NB4 (cell line): ENCODE data around the gene GIT2.
"Not testable (repeated sequence)": the region's sequence is repeated elsewhere in the genome, so short reads cannot be mapped to it uniquely, and the experiment has no call there.

Experiments used
- DNase-seq: peaks from one replicate; pipeline ENCODE4 v3.0.0; 2010; ENCODE audit warnings: low read depth
- H3K4me3 ChIP-seq: one replicate; pipeline ENCODE4 v1.5.1; 2011; ENCODE audit warnings: mild to moderate bottlenecking, low read depth, low read length, moderate library complexity
- MAX ChIP-seq: IDR thresholded peaks from 2 replicates; pipeline ENCODE4 v1.6.1; 2011; ENCODE audit warnings: low read depth, low read length
- MYC ChIP-seq: IDR thresholded peaks from 2 replicates; pipeline ENCODE4 v1.6.1; 2011; ENCODE audit warnings: low read depth, low read length
- POLR2A ChIP-seq: IDR thresholded peaks from 2 replicates; pipeline ENCODE4 v1.6.1; 2011; ENCODE audit warnings: mild to moderate bottlenecking; ENCODE audit not compliant: insufficient read length; ENCODE audit errors: extremely low read depth
- TF ChIP-seq, protein P1 (sequence below): IDR thresholded peaks from one replicate; pipeline ENCODE4 v1.5.1; 2012; ENCODE audit warnings: low read depth, low read length

Gene GIT2

GRCh38 chr12:109899783-109900751 is 96.1 kb downstream of the GIT2 start, which contains the start of gene TCHP:
Gene TCHP (plus strand): TSS chr12:109900274. CDS start chr12:109903027, 2,753 bp downstream.
- peak; percentile 97 for DNase-seq
- H3K4me3 ChIP-seq, result peak within 1 kb of the TSS; percentile 85
- TF ChIP-seq, protein P1, sequence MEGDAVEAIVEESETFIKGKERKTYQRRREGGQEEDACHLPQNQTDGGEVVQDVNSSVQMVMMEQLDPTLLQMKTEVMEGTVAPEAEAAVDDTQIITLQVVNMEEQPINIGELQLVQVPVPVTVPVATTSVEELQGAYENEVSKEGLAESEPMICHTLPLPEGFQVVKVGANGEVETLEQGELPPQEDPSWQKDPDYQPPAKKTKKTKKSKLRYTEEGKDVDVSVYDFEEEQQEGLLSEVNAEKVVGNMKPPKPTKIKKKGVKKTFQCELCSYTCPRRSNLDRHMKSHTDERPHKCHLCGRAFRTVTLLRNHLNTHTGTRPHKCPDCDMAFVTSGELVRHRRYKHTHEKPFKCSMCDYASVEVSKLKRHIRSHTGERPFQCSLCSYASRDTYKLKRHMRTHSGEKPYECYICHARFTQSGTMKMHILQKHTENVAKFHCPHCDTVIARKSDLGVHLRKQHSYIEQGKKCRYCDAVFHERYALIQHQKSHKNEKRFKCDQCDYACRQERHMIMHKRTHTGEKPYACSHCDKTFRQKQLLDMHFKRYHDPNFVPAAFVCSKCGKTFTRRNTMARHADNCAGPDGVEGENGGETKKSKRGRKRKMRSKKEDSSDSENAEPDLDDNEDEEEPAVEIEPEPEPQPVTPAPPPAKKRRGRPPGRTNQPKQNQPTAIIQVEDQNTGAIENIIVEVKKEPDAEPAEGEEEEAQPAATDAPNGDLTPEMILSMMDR, result peak; percentile 43
- TF ChIP-seq POLR2A (peak; percentile 45), MAX (peak; percentile 85), MYC (peak; percentile 81)

- peak overlapping the region; percentile 85 for H3K4me3 ChIP-seq
- not testable (repeated sequence) for DNase-seq
These were observed 96.8 kb downstream of the GIT2 start for GRCh38 chr12:109899345-109899744.

DNA sequence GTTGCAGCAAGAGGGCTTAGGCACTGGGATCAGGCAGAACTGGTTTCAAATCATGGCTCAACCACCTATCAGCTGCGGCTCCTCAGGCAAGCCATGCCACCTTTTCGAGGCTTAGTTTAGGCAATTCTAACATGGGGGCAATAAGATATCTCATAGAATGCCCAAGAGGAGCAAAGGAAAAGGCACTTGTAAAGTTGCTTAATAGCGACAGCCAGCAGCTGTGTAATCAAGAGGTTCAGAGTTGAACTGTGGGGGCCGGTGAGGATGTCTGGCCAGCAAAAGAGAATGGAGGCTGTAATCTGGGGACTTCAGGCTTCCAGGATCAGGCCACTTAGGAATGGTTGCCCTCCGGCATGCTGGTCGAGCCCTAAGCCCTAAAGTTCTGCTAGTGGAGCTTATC is 99.1 kb downstream of the GIT2 start:
- H3K4me3 ChIP-seq, result no peak overlapping the region
- DNase-seq, result no peak
- TF ChIP-seq, protein P1, result no peak
- TF ChIP-seq POLR2A, result no peak
- no peak for TF ChIP-seq MYC
- TF ChIP-seq MAX, result no peak

DNA sequence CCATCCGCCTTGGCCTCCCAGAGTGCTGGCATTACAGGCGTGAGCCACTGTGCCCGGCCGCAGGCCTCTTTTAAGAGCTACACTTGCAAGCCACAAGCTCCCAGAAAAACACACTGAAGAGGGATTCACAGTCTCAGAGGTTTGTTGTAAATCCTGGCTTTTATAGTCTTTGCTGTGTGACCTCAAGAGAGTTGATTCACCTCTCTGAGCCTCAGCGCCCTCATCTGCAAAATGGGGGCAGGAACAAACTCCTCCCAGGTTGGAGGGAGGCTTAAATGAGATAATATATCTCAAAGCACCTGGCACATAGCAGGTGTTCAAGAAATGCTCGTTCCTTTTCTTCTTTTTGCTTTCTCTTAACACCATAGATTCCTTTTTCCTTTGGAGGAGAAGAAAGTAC is 100.0 kb downstream of the GIT2 start:
- no peak overlapping the region for H3K4me3 ChIP-seq
- no peak for DNase-seq
- TF ChIP-seq POLR2A (no peak), MAX (no peak), MYC (no peak)
- TF ChIP-seq, protein P1, result no peak

DNA sequence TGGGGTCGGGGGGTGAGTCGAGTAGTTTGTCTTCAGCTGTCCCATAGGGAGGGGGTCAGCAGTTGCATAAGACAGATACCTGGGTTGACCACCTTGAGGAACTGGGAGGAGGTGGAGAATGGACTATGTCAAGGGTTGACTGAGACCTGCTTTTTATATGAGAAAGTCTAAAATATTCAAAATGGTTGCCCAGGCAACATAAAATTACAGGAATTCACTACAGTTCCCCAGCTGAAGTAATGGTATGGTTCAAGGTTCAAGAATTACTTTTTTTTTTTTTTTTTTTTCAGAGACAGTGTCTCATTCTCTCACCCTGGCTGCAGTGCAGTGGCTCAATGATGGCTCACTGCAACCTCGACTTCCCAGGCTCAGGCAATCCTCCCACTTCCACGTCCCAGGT is 101.2 kb downstream of the GIT2 start:
- DNase-seq, result no peak
- H3K4me3 ChIP-seq, result no peak overlapping the region
- TF ChIP-seq MYC (no peak), POLR2A (no peak), MAX (no peak)
- TF ChIP-seq, protein P1, result no peak

GRCh38 chr12:109893261-109893995 is 102.7 kb downstream of the GIT2 start:
- TF ChIP-seq MAX, result no peak
- TF ChIP-seq, protein P1, result no peak
- TF ChIP-seq MYC, result no peak
- TF ChIP-seq POLR2A, result no peak
- peak; percentile 56 for DNase-seq
- no peak overlapping the region for H3K4me3 ChIP-seq
